GM10266 (cell line): ENCODE data around the gene GPC5.

Experiments used
- DNase-seq: peaks from one replicate; pipeline ENCODE4 v3.0.0; 2012; ENCODE audit errors: extremely low spot score
- CTCF ChIP-seq: IDR thresholded peaks from 2 replicates; pipeline ENCODE4 v1.5.1; 2012; ENCODE audit warnings: mild to moderate bottlenecking, low read depth; ENCODE audit not compliant: control insufficient read depth, insufficient read depth; ENCODE audit errors: missing control alignments

The GPC5 gene

GRCh38 chr13:92103689-92104153 is 705.3 kb downstream of the GPC5 start:
- no peak for DNase-seq
- TF ChIP-seq CTCF: no peak

DNA sequence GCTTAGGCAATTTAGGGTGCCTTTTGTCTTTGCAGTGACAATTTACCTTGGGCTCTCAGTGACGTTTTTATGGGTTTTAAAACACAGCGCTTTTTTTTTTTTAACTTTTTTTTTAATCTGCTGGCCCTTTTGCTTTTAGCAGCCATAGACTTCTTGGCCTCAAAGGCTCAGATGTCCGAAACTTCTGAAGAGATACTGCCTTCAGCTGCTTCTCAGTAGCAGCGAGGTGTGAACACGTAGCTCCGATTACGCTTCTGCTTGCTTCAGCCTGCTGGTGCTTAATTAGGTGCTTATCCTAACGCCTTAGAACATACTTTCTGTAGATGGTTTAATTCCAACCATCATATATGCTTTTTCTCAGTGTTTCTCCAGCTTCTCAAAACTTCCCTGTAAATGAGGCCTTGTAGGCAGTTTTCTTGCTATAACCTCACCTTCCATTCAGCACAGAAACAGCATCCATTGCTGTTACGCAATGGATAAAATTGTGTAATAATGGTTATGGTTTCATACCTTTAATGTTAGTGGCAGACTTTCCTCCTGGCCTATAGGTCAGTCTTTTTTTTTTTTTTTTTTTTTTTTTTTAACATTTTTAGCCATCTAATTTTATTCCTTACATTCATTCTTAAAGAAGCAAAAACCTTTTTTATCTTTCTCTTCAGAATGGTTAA is 723.9 kb downstream of the GPC5 start:
- no peak for DNase-seq
- no peak for TF ChIP-seq CTCF

DNA sequence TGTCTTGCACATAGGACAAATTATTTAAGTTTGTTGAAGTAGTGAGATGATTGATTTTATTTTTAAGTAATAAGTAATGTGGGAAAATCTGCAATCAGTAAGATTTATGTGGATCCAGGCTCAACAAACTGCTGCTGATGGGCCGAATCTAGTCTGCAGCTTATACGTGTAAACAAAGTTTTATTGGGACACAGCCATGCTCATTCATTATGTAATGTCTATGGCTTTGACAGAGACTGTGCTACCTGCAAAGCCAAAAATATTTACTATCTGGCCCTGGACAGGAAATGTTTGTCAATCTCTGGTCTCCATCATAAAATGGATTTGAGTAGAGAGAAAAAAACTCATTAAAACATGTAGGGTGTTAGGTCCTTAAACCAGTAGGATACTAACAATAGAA is 728.0 kb downstream of the GPC5 start:
- no peak for TF ChIP-seq CTCF
- DNase-seq: no peak

DNA sequence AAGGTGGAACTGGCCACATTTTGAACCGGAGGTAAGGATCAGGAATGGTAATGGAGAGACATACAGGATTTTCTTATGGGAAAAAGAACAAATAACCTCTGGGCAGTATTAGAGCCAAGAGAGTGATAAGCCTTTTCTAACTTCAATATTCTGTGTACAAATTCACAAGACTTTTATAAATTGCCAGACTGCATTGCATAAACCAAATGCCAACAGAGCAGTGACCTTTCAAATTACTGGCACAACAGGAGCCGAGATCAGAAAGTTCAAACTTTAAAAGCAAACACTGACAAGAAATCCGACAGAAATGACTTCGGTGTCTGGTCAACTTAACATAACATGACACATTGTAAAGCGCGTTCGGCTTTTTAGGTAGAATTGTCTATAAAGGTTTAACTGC is 737.1 kb downstream of the GPC5 start:
- no peak for TF ChIP-seq CTCF
- no peak for DNase-seq

DNA sequence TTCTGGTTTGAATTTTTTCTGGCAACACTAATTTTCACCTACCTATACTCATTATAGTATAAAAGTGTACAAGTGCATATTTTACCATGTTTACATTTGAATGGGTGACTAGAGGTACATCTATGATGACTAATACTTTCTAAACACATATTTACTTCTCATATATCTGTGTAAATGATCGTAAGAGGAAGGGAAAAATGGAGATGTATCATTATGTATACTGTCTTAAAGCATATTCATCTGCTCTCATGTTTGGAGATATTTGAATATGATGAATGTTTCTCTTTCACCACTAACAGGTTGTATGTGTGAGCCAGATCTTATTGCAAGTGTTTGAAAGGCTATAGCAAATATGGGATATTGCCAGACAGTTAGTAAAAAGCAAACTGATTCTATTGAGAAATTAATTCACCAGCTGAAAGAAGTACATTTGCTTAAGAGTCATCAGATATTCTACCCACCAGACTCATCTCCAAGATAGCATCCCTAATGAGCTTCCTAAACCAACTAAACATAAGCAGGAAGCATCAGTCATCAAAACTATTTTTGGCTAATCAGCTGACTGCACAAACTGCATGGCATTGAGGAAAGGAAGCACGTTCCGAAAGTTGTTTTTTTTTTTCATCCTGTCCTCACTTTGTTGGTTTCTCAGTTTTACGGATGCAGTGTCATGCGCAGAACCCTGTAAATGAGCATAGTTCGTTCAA is 738.2 kb downstream of the GPC5 start:
- no peak for DNase-seq
- no peak for TF ChIP-seq CTCF

DNA sequence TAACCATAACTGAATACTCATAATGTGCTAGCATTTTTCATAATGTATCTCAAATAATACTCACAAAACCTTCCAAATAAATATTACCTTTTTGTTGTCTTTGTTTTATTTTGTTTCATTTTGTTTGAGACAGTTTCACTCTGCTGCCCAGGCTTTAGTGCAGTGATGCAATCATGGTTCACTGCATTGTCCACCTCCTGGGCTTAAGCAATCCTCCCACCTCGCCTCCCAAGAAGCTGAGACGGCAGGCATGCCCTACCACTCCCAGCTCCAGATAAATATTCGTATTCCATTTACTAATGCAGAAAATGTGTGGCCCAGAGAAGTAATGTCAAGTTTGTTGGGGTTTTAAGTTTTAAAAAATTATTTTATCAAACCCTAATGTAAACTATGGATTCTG is 739.1 kb downstream of the GPC5 start:
- DNase-seq: no peak
- no peak for TF ChIP-seq CTCF

GRCh38 chr13:92143766-92144165 is 745.3 kb downstream of the GPC5 start:
- no peak for TF ChIP-seq CTCF
- no peak for DNase-seq
